ENCODE results near the gene PRKRA.

- TF ChIP-seq PATZ1 (CRISPR knock-in tag; IDR thresholded peaks at IDR 0.05; ENCODE audit: borderline replicate concordance): no peak
- TF ChIP-seq RARB (CRISPR knock-in tag; IDR thresholded peaks at IDR 0.05): no peak
- TF ChIP-seq GLIS3 (CRISPR knock-in tag; IDR thresholded peaks at IDR 0.05): no peak
- no peak for TF ChIP-seq BACH2 (CRISPR knock-in tag; IDR thresholded peaks at IDR 0.05; ENCODE audit: borderline replicate concordance)
- no peak for TF ChIP-seq TOX (CRISPR knock-in tag; IDR thresholded peaks at IDR 0.05; ENCODE audit: borderline replicate concordance)
- TF ChIP-seq ZNF8 (CRISPR knock-in tag; IDR thresholded peaks at IDR 0.05): no peak
- TF ChIP-seq ZFP3 (CRISPR knock-in tag; IDR thresholded peaks at IDR 0.05): no peak
- TF ChIP-seq CREB5 (CRISPR knock-in tag; IDR thresholded peaks at IDR 0.05; ENCODE audit: low read depth): no peak
Observed at GRCh38 chr2:178441426-178441825, 9.5 kb downstream of the PRKRA start.
